ENCODE data around the gene ETV5.
A peak's percentile ranks its signal among the peaks of the same experiment; 100 is the strongest.

The ETV5 gene

GRCh38 chr3:186098740-186099139 is 10.1 kb downstream of the ETV5 start:
- in situ Hi-C loops (cut with HindIII; ENCODE audit: low pct_unique_long_range_greater_than_20kb, low sequenced_read_pairs), result no loop called here
- TF ChIP-seq JUND (IDR thresholded peaks at IDR 0.05; ENCODE audit: low read depth), result no peak

GRCh38 chr3:186097663-186098451 is 11.0 kb downstream of the ETV5 start:
- TF ChIP-seq JUND (IDR thresholded peaks at IDR 0.05; ENCODE audit: low read depth), result no peak
- peak; percentile 64 to 87 for DNase-seq (ENCODE audit: low read depth in 1 of 2, low spot score in 1 of 2)
- in situ Hi-C loops (cut with HindIII; ENCODE audit: low pct_unique_long_range_greater_than_20kb, low sequenced_read_pairs), result no loop called here

More at GRCh38 chr3:186098740-186099139, 10.1 kb downstream of the ETV5 start:
- no peak for DNase-seq (ENCODE audit: low read depth in 1 of 2, low spot score in 1 of 2)

GRCh38 chr3:186097317-186097662 is 11.6 kb downstream of the ETV5 start:
- no peak for DNase-seq (ENCODE audit: low read depth in 1 of 2, low spot score in 1 of 2)
- no peak for TF ChIP-seq JUND (IDR thresholded peaks at IDR 0.05; ENCODE audit: low read depth)
- in situ Hi-C loops (cut with HindIII; ENCODE audit: low pct_unique_long_range_greater_than_20kb, low sequenced_read_pairs), result no loop called here

DNA sequence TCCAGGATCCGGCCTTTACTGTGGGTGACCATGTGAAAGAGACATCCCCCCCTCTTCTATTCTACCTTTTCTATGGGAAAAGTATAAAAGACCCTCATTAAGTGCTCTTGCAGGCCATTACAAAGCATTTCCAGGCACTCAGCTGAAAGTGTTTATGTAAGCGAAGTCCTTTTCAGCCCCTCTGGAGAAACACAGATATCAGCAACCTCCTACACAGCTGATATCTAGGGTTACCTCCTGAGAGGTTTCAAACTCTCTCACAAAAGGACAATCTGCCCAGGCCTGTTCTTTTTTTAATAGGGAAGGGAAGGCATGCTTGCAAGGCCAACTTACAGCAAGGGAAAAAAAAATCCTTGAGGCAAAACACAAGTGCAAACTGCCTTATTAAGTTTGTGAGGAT is 12.6 kb downstream of the ETV5 start:
- in situ Hi-C loops (cut with HindIII; ENCODE audit: low pct_unique_long_range_greater_than_20kb, low sequenced_read_pairs), result no loop called here
- no peak for DNase-seq (ENCODE audit: low read depth in 1 of 2, low spot score in 1 of 2)
- no peak for TF ChIP-seq JUND (IDR thresholded peaks at IDR 0.05; ENCODE audit: low read depth)

GRCh38 chr3:186095561-186096081 is 13.3 kb downstream of the ETV5 start:
- DNase-seq (ENCODE audit: low read depth in 1 of 2, low spot score in 1 of 2), result no peak
- in situ Hi-C loops (cut with HindIII; ENCODE audit: low pct_unique_long_range_greater_than_20kb, low sequenced_read_pairs), result no loop called here

DNA sequence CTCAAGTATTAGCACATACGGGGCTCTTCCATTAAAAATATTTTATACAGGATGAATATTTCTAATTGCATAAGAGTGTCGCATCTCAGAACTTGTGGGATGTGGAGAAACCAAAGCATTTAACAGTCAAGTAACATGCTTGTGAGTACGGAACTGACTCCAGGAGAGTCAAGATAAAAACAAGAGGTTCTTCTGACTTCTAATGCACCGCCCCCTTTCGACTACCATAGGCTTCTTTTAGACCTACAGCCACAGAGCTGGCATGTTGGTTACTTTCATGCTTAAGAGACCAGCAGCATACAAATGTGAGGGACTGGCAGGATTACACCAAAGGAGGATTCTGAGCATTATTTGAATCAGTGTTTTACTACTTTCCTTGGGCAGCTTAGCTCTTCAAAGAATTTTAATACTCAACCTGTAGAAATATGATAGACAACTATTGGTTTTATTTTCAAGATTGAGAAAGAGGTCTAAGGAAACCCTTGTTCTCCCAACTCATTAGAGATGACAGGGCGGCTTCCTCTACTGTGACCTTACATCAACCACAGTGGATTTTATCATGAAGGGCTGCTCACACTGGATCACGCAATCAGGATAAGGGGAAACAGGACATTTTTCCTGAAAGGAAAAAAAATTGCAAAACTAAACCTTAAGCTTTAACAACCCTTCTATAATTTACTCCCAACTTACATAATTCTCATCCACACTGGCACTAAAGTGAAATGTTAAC is 14.0 kb downstream of the ETV5 start:
- TF ChIP-seq JUND (IDR thresholded peaks at IDR 0.05; ENCODE audit: low read depth), result no peak
- in situ Hi-C loops (cut with HindIII; ENCODE audit: low pct_unique_long_range_greater_than_20kb, low sequenced_read_pairs), result no loop called here

More at GRCh38 chr3:186095561-186096081, 13.3 kb downstream of the ETV5 start:
- no peak for TF ChIP-seq JUND (IDR thresholded peaks at IDR 0.05; ENCODE audit: low read depth)

DNA sequence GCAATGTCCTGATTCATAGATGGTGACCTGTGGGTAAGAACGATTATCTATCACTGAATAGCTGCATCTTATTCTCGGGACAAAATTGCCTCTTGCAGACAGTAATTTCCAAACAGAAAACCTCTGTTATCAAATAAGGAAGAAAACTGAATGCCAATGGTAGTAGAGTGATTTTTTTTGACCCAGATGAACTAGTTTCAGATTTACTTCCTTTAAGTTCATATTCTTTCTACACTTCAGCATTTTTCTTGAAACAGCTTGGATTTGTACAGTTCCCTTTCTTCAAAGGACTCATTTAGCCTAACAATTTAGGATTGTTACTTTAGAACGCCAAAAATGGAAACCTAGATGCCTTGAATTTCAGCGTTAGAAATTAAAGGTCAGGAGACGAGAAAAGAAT is 14.6 kb downstream of the ETV5 start:
- in situ Hi-C loops (cut with HindIII; ENCODE audit: low pct_unique_long_range_greater_than_20kb, low sequenced_read_pairs), result no loop called here
- TF ChIP-seq JUND (IDR thresholded peaks at IDR 0.05; ENCODE audit: low read depth), result no peak
- DNase-seq (ENCODE audit: low read depth in 1 of 2, low spot score in 1 of 2), result no peak

More for the DNA sequence above, 14.0 kb downstream of the ETV5 start:
- no peak for DNase-seq (ENCODE audit: low read depth in 1 of 2, low spot score in 1 of 2)

DNA sequence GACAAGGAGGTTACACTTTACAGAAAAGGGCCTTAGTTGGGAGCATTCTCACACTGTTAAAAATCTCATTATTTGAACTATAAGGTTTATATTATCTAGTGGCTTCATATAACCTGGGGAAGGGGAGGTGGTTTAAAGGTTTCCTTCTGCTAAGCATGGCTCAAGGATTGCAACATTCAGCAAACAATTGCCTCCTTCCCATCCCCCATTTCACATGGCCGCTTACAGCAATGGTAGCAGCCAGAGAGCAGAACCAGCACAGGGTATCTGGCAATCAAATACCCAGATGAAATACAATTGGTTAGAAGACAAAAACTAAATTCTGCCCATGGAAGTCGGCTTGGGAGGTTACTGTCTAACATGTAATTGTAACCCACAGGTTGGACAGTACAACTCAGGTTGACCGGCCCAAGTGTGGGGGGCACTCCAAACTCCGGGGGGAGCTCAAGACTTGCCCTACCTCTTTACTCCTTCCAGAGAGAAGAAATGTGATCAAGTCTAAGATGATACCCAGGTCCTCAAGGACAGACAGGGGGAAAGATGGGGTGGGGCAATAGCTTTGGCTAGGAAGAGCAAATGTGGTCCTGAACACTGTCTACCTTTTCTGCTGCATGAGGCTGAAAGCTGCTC is 15.5 kb downstream of the ETV5 start:
- no peak for DNase-seq (ENCODE audit: low read depth in 1 of 2, low spot score in 1 of 2)
- in situ Hi-C loops (cut with HindIII; ENCODE audit: low pct_unique_long_range_greater_than_20kb, low sequenced_read_pairs), result no loop called here
- no peak for TF ChIP-seq JUND (IDR thresholded peaks at IDR 0.05; ENCODE audit: low read depth)

GRCh38 chr3:186092360-186093070 is 16.4 kb downstream of the ETV5 start:
- no peak for DNase-seq (ENCODE audit: low read depth in 1 of 2, low spot score in 1 of 2)
- TF ChIP-seq JUND (IDR thresholded peaks at IDR 0.05; ENCODE audit: low read depth), result no peak
- in situ Hi-C loops (cut with HindIII; ENCODE audit: low pct_unique_long_range_greater_than_20kb, low sequenced_read_pairs), result no loop called here

GRCh38 chr3:186090901-186091300 is 18.0 kb downstream of the ETV5 start:
- no peak for DNase-seq (ENCODE audit: low read depth in 1 of 2, low spot score in 1 of 2)
- in situ Hi-C loops (cut with HindIII; ENCODE audit: low pct_unique_long_range_greater_than_20kb, low sequenced_read_pairs), result no loop called here
- TF ChIP-seq JUND (IDR thresholded peaks at IDR 0.05; ENCODE audit: low read depth), result no peak

- in situ Hi-C loops (cut with HindIII; ENCODE audit: low pct_unique_long_range_greater_than_20kb, low sequenced_read_pairs), result no loop called here
- DNase-seq (ENCODE audit: low read depth in 1 of 2, low spot score in 1 of 2), result no peak
- TF ChIP-seq JUND (IDR thresholded peaks at IDR 0.05; ENCODE audit: low read depth), result no peak
These were observed 20.6 kb downstream of the ETV5 start for GRCh38 chr3:186088335-186088734.

GRCh38 chr3:186084264-186084663 is 24.6 kb downstream of the ETV5 start:
- DNase-seq (ENCODE audit: low read depth in 1 of 2, low spot score in 1 of 2), result no peak
- in situ Hi-C loops (cut with HindIII; ENCODE audit: low pct_unique_long_range_greater_than_20kb, low sequenced_read_pairs), result no loop called here
- TF ChIP-seq JUND (IDR thresholded peaks at IDR 0.05; ENCODE audit: low read depth), result no peak

Measured in T47D (cell line).